ENCODE results near the gene TPT1.
A peak's percentile ranks its signal among the peaks of the same experiment; 100 is the strongest.
"Not testable (repeated sequence)": the region's sequence is repeated elsewhere in the genome, so short reads cannot be mapped to it uniquely, and the experiment has no call there.

The TPT1 gene

DNA sequence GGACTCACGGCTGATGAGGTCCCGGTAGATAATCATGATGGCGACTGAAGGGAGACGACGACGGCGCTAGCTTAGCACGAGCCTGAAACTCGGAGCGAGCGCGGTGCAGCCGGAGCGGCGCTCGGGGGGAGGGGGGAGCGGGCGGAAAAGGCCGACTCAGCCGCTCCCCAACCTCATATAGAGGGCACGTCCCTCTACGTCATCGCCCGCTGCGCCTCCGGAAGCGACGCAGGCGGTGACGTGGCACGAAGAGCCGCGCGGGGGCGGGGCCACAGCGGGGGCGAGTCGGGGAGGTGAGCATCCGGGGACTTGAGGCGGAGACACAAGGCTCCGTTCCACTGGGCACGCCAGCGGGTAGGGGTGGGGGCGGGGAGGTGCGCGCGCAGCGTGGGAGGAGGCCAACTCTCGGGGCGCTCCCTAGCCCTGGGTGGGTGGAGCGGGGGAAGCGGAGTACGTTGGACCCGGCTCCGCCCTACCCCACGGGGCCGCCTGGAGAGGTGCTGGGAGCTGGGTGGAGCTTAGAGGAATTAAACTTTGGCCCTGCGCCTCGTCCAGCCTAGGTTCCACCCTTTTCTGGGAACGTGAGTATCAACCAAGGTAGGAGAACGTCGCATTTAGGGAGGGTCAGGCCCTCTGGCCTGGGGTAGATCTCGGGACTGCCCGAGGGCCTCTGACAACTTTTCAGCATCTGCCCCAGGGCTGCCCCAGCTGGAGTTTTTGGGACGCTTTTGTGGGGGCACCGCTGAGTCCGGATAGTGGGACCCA, at the start of gene TPT1:
TPT1 (minus strand) TSS at position 150 of the 765 bp plus-strand sequence; CDS start at position 36, 114 bp downstream.
- DNase-seq (ENCODE audit: low read depth in 2 of 3, low spot score in 1 of 3): peak; percentile 99

GRCh38 chr13:45390348-45390747, 49.4 kb upstream of the TPT1 start:
- not testable (repeated sequence) for DNase-seq (ENCODE audit: low read depth in 2 of 3, low spot score in 1 of 3)

GRCh38 chr13:45388664-45389063, 47.7 kb upstream of the TPT1 start:
- DNase-seq (ENCODE audit: low read depth in 2 of 3, low spot score in 1 of 3): no peak

- not testable (repeated sequence) for DNase-seq (ENCODE audit: low read depth in 2 of 3, low spot score in 1 of 3)
Measured at GRCh38 chr13:45386892-45387575, 46.1 kb upstream of the TPT1 start.

- DNase-seq (ENCODE audit: low read depth in 2 of 3, low spot score in 1 of 3): no peak
Measured at GRCh38 chr13:45385907-45386553, 45.0 kb upstream of the TPT1 start.

GRCh38 chr13:45385320-45385719, 44.3 kb upstream of the TPT1 start:
- DNase-seq (ENCODE audit: low read depth in 2 of 3, low spot score in 1 of 3): no peak

GRCh38 chr13:45384474-45385174, 43.6 kb upstream of the TPT1 start:
- no peak for DNase-seq (ENCODE audit: low read depth in 2 of 3, low spot score in 1 of 3)

GRCh38 chr13:45382739-45383138, 41.8 kb upstream of the TPT1 start:
- DNase-seq (ENCODE audit: low read depth in 2 of 3, low spot score in 1 of 3): not testable (repeated sequence)

DNA sequence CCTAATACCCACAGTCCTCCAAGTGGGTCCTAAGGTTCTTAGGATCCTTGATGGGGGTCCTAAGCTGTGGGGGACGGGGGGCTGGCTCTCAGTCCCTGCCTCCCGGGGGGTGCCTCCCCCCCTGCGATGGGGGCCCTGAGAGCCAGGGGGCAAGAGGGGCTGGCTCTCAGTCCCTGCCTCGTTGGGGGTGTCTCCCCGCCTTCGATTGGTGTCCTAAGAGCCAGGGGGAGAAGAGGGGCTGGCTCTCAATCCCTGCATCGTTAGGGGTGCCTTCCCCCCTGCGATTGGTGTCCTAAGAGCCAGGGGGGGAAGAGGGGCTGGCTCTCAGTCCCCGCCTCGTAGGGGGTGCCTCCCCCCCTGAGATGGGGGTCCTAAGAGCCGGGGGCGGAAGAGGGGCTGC, 40.2 kb upstream of the TPT1 start:
- DNase-seq (ENCODE audit: low read depth in 2 of 3, low spot score in 1 of 3): no peak

DNA sequence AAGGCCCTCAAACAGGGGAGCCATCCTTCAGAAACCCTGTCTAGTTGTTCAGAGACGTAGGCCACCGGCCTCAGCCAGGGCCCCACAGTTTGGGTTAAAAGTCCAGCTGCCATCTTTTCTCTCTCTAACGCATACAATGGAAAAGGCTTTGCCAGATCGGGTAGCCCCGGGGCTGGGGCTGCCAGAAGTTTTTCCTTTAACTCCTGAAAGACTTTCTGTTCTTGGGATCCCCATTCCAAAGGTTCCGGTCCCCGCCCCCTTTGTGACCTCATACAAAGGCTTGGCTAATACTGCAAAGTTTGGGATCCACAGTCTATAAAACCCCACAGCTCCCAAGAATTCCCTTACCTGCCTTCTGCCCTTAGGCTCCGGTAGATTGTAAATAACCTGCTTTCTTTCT, 39.7 kb upstream of the TPT1 start:
- not testable (repeated sequence) for DNase-seq (ENCODE audit: low read depth in 2 of 3, low spot score in 1 of 3)

GRCh38 chr13:45379516-45379915, 38.5 kb upstream of the TPT1 start:
- not testable (repeated sequence) for DNase-seq (ENCODE audit: low read depth in 2 of 3, low spot score in 1 of 3)

GRCh38 chr13:45378786-45379185, 37.8 kb upstream of the TPT1 start:
- DNase-seq (ENCODE audit: low read depth in 2 of 3, low spot score in 1 of 3): not testable (repeated sequence)

- DNase-seq (ENCODE audit: low read depth in 2 of 3, low spot score in 1 of 3): not testable (repeated sequence)
Measured at GRCh38 chr13:45377314-45377713, 36.3 kb upstream of the TPT1 start.

- DNase-seq (ENCODE audit: low read depth in 2 of 3, low spot score in 1 of 3): not testable (repeated sequence)
Measured at GRCh38 chr13:45376651-45377050, 35.7 kb upstream of the TPT1 start.

GRCh38 chr13:45374917-45375316, 33.9 kb upstream of the TPT1 start:
- no peak for DNase-seq (ENCODE audit: low read depth in 2 of 3, low spot score in 1 of 3)

DNA sequence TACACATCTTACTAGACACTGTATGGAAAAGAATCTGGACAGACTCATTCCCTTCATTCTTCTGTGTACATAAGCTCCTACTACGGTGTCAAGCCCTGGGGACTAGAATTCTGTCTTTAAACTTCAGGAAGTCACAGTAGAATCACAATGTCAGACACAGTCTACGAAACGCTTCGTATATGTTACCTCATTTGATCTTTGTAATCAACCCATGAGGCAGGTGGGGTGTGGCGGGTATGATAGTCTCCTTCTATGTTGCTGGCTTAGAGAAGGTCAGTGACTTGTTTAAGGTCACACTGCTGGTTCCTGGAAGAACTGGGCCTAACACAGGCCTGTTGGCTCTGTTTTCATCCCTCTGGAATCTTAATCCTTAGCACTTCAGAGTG, 32.2 kb upstream of the TPT1 start:
- DNase-seq (ENCODE audit: low read depth in 2 of 3, low spot score in 1 of 3): no peak

GRCh38 chr13:45372189-45373161, 31.5 kb upstream of the TPT1 start:
- no peak for DNase-seq (ENCODE audit: low read depth in 2 of 3, low spot score in 1 of 3)

- DNase-seq (ENCODE audit: low read depth in 2 of 3, low spot score in 1 of 3): peak in 1 of 3 donors; percentile 29
Measured at GRCh38 chr13:45370922-45371406, 30.0 kb upstream of the TPT1 start.

DNA sequence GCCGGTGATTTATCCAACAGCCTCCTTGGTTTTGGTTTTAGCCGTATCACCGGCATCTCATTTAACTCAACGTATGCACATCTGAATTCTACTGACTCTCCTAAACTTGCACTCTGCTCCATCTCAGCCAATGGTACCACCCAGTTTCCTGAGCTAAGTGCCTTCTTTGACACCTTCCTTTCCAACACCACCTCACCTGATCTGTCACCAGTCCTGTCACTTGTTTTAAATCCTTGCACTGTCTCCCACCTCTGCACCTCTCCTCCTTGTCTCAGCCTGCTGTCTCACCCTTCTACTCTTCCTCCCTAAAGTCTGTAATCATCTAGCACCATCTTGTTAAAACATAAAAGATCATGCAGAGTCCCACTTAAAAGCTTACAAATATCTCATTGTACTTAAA, 28.1 kb upstream of the TPT1 start:
- no peak for DNase-seq (ENCODE audit: low read depth in 2 of 3, low spot score in 1 of 3)

DNA sequence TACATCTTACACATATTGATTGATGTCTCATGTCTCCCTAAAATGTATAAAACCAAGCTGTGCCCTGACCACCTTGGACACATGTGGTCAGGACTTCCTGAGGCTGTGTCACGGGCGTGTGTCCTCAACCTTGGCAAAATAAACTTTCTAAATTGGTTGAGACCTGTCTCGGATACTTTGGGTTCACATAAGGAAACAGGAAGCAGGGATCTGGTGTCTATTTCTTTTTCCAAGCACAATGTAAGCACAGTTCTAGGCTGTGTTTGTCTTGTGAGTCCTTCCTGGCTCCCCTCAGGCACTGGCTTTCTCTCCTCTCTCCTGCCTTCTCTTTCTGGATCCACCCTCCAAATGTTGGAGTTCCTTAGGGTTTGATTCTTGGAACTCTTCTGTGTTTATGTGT, 27.6 kb upstream of the TPT1 start:
- DNase-seq (ENCODE audit: low read depth in 2 of 3, low spot score in 1 of 3): no peak
